HG02885 (cell line): Measurements from ENCODE around the gene SUPV3L1.
"Not testable (repeated sequence)": the region's sequence is repeated elsewhere in the genome, so short reads cannot be mapped to it uniquely, and the experiment has no call there.

Experiments
- ATAC-seq: cut with Tn5 transposase; IDR thresholded peaks from one replicate; pipeline ENCODE4 v1.9.1; 2021; ENCODE audit warnings: mild to moderate bottlenecking; ENCODE audit not compliant: unreplicated experiment, poor library complexity

SUPV3L1 gene

GRCh38 chr10:69251417-69251816 lies 71.4 kb downstream of the SUPV3L1 start:
- ATAC-seq = not testable (repeated sequence)

GRCh38 chr10:69253171-69253570 lies 73.1 kb downstream of the SUPV3L1 start:
- ATAC-seq = no peak

- ATAC-seq = no peak
Observed at GRCh38 chr10:69254877-69255276, 74.8 kb downstream of the SUPV3L1 start.
